EL (cell line): ENCODE measurements around the gene VPS18.

ENCODE experiments used
- DNase-seq: peaks from one replicate; pipeline ENCODE4 v3.0.0-alpha.2; 2016

VPS18 gene

DNA sequence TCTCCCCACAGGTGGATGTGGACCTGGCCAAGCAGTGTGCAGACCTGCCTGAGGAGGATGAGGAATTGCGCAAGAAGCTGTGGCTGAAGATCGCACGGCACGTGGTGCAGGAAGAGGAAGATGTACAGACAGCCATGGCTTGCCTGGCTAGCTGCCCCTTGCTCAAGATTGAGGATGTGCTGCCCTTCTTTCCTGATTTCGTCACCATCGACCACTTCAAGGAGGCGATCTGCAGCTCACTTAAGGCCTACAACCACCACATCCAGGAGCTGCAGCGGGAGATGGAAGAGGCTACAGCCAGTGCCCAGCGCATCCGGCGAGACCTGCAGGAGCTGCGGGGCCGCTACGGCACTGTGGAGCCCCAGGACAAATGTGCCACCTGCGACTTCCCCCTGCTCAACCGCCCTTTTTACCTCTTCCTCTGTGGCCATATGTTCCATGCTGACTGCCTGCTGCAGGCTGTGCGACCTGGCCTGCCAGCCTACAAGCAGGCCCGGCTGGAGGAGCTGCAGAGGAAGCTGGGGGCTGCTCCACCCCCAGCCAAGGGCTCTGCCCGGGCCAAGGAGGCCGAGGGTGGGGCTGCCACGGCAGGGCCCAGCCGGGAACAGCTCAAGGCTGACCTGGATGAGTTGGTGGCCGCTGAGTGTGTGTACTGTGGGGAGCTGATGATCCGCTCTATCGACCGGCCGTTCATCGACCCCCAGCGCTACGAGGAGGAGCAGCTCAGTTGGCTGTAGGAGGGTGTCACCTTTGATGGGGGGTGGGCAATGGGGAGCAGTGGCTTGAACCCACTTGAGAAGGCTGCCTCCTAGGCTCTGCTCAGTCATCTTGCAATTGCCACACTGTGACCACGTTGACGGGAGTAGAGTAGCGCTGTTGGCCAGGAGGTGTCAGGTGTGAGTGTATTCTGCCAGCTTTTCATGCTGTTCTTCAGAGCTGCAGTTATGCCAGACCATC, 8.6 kb downstream of the VPS18 start:
- no peak for DNase-seq

DNA sequence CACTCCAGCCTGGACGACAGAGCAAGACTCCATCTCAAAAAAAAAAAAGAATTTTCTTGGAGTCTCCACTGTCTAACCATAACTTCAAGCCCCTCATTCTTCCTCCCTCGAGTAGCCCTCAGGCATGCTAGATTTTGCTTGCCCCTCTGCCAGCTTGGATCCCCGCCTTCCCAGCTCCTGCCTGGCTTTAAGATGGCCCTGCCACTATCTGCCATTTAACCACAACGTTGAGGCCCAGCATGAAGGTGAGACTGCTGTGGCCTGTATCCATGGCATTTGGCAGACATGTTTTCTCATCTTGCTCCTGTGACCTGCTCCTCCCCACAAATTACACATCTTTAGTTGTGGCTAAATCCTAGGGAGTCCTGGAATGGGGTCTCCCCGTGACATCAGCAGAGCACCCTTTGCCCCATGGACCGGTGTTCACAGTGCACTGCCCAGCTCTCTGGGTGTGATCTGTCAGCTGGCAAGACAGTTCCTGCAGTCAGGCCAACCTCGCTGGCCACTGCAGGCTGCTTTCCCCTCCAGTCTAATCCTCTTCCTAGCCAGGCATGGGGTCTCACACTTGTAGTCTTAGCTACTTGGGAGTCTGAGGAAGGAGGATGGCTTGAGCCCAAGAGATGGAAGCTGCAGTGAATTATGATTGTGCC, 10.4 kb downstream of the VPS18 start:
- DNase-seq: no peak

DNA sequence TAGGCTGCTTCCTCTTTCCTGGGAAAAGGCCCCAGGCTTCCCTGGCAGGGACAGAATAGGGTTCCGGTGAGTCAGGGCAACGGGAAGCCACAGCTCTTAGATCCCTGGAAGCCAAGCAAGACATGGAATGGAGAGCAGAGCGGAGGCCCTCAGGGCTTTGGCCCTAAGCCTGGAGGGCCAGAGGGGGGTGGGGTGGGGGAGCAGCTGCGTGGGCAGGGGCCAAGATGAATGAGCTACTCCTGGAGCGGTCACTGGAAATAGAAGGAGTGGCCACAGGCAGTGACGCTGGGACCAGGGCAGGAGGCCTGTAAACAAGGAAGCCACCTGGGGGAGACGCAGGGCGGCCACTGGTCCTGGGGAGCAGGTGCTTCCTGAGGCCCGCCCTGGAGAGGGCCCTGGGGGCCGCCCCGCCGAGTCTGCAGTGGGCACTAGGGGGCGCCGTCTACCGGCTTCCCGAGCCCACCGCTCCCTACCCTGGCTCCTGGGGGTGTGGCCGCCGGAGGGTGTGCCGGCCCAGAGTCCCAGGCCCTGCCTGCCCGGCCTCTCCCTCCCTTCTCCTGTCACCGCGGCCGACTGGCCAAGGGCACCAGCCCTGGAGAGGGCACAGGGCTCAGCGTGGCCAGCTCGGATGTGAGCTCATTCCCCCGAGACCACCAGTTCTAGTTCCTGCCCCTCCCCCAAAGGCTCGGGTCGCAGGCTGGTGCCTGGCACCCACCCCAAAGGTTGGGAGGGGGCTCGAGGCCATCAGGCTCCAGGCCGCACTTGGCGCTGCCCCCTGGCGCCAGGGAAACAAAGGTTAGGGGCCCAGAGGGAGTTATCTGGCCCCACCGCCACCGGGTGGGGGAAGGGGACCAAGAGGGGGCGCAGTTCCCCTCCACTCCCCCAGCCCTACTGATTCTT, 12.1 kb downstream of the VPS18 start:
- peak; percentile 99 for DNase-seq

GRCh38 chr15:40906991-40907802, 12.9 kb downstream of the VPS18 start:
- peak; percentile 50 for DNase-seq

- DNase-seq: no peak
These were observed 13.8 kb downstream of the VPS18 start for GRCh38 chr15:40908095-40908494.

DNA sequence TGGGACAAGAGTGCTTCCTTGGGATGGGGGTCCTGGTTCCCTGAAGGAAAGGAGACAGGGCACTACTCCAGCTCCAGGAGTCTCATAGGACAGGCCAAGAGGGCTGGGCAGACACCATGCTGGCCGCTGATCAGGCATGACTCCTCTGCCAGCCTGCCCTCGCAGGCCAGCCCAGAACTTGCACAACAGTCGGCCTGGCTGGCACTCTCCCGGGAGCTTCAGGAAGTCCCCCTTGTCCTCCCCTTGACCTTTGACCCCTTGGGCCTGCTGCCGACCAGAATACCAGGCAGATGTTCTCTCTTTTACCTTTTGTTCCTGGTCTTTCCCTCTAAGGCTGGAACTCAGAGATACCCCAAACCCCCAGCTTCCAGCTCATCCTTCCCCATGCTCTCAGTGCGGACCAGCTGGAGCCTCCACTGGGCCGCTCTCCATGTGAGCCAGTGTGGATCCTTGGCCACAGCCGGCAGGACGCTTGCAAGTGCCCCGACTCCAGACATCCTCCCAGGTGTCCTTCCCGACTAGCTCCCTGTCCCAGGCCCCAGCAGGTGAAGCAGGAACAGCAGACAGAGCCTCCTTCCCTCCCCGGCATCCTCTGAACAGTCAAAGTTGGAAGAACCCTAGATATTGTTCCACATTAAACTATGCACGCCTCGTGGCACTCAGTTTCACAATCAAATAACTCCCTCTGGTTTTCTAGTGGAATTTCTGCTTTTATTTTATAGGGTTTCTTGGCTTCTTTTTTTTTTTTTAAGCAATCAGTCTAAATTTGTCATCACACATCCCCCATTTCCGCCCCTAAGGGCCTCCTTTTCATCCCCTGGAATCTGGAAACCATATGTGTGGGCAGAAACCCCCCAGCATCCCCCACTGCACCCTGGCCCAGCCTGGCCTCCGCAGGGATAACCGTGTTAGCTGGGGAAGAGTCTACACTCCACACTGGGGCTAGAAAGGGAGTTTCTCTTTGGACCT, 15.7 kb downstream of the VPS18 start:
- peak; percentile 64 for DNase-seq

GRCh38 chr15:40911141-40911540, 16.9 kb downstream of the VPS18 start:
- DNase-seq: no peak

DNA sequence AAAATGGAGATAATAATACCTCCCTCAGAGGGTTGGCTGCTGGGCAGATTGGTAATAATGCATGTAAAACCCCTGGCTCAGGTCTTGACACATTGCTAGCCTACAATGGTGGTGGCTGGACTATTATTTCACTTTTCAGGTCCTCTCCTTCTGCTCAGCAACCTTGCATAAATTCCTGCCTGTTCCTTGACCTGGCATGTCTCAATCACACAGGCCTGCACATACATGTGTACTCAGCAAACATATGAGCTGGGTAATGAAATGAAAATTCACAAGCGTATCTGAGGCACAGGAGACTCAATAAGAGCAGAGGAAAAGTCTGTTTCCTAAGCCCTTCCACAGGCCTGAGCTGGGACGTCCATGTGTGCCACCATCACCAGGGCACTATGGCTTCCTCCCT, 17.4 kb downstream of the VPS18 start:
- DNase-seq: no peak

DNA sequence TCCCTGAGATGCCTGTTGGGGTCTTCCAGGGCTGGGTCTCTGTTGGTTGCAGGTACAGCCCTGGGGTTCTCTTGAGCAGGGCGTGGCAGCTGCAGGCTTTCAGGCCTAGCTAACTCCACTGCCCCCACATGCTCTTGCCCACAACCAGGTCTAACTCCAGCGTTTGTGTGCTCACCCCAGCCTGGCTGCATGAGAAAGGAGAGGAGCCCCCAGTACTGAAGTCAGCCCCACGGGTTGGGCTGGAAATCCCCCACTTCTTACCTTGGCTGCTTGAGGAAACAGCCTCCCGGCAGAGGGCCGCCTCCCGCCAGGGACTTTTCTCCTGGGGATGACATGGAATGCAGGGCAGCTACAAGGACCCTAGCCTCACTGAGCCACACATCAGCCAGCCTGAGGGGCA, 18.2 kb downstream of the VPS18 start:
- no peak for DNase-seq

GRCh38 chr15:40914013-40914412, 19.8 kb downstream of the VPS18 start:
- no peak for DNase-seq

- DNase-seq: no peak
These were observed 20.2 kb downstream of the VPS18 start for GRCh38 chr15:40914486-40914885.

GRCh38 chr15:40915116-40915661, 20.9 kb downstream of the VPS18 start:
- DNase-seq: no peak

DNA sequence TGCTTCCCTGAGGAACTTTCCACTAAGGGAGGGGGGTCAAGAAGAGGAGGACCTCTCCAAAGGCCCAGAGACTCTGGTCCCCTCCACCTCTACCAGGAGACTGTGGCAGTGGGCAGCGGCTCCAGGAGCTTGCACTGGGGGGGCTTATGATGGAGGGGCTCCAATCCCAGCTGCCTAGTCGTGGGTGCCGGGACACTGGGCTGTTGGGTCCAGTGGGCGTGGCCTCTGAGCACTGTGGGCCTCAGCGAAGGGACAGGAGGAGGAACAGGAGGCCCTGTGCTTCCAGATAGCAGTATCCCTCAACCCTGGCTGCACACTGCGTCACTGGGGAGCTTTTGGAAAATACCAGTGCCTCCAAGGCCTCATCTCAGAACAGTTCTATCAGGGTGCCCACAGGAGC, 21.4 kb downstream of the VPS18 start:
- DNase-seq: no peak

DNA sequence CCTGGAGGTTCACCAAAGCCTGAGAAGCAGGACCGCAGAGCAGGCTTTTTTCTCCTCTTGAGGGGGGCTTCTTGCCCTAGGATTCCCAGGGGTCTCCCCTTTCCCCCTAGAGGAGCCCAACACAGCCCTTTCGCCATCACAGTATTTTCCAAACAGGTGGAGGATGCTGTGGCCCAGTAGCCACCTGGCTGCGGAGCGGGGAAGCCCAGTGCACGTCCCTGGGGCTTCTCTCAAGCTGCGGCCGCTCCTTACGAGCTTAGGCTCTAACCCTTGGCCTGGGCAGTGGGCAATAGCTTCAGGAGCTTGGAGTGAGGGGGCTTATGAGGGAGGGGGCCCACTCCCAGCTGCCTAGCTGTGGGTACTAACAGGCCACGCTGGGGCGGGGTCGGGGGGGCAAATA, 23.3 kb downstream of the VPS18 start:
- DNase-seq: no peak

DNA sequence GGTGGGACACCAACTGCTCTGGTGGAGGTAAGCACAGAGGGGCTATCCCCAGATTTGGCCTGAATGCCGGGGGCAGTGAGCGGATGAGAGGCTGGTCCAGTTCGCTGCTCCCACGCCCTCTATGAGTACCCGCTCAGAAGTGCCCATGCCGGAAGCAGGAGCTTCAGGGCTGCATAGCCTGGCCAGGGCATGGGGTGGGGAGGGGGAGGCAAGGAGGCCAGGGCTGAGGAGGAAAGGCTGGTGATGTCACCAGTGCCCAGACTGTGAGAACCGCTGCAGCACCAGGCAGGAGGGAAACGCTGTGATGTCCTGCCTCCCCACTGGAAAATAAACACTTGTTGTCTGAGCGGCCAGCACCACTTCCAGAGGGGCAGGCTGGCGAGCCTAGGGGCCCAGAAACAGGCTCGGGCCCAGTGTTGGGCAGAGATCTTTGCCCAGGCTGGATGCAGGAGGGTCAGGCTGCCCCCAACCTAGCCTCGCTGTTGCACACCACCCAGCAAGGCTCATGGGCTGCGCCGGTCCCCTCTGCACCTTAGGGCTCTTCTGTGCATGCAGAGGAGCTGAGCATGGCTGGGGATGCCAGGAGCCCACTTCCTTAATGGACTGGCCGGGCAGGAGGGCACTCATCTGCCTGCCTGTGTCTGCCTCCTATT, 24.0 kb downstream of the VPS18 start:
- DNase-seq: no peak

- DNase-seq: no peak
These were observed 24.6 kb downstream of the VPS18 start for GRCh38 chr15:40918799-40919392.

- DNase-seq: no peak
These were observed 27.8 kb downstream of the VPS18 start for GRCh38 chr15:40921949-40922607.

- DNase-seq: no peak
These were observed 28.4 kb downstream of the VPS18 start for GRCh38 chr15:40922608-40923005.

DNA sequence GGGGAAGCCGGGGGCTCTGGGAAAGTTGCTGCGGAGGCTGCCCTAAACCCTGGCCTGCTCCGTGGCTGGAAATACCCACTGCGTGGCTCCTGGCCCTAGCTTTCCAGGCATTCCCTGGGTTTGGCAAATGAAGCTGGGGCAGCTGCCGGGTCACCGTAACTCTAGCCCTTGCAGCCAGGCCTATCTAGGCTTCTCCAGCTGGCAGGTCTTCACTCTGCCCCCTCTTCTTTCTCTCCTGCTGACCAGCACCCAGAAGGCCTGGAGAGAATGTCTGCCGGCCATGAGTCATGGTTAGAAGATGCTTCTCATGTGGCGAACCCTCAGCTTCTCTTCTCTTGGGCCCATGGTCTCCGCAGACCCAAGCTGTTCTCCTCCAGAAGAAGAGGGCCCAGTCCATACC, 29.3 kb downstream of the VPS18 start:
- peak; percentile 36 for DNase-seq
